ENCODE data around the gene OR1A2. TPM values are rescaled to one million over a fixed set of nuclear protein-coding genes. Genes with fewer than 3 reads are reported as not detected.

OR1A2 gene
- total and polyA plus RNA-seq, 2 of the 8 experiments (the other 6 are each of a cell fraction or from before 2014, with no cell fraction given) = not detected

GRCh38 chr17:3189961-3190360 is 7.4 kb upstream of the OR1A2 start:
- Histone ChIP-seq H3K79me1 (ENCODE audit: low read depth, low read length) (no peaks in the 10 kb centered on the region), H2AFZ (ENCODE audit: low read length) (no peak overlapping the region), H2AK5ac (ENCODE audit: low read depth, low read length) (no peak overlapping the region), H3K9me3 (ENCODE audit: insufficient read depth in 2 of 2, low read depth in 1 of 2, low read length in 1 of 2) (peaks cover 15 to 21% of the 10 kb centered on the region in 2 experiments), H2BK15ac (ENCODE audit: low read length) (no peak overlapping the region), H3K56ac (replicated peaks; ENCODE audit: insufficient read length, low read depth, low read length) (no peak overlapping the region), H3K14ac (ENCODE audit: insufficient read length) (no peak overlapping the region), H3K23me2 (ENCODE audit: low read depth, low read length) (no peaks in the 10 kb centered on the region), H2BK20ac (ENCODE audit: low read length) (no peak overlapping the region), H4K8ac (ENCODE audit: extremely low read depth, insufficient read depth, low read length) (no peak overlapping the region), H3K4me3 (ENCODE audit: extremely low read depth in 1 of 4, insufficient read depth in 2 of 4, low read depth in 3 of 4, low read length in 4 of 4) (no peak overlapping the region), H2BK5ac (ENCODE audit: low read depth, low read length) (no peak overlapping the region), H2BK12ac (ENCODE audit: low read depth, low read length) (no peak overlapping the region), H3K9ac (replicated peaks in 1 of 4; ENCODE audit: extremely low read depth in 1 of 4, low read depth in 3 of 4, low read length in 3 of 4) (no peak overlapping the region), H3K4me1 (replicated peaks in 1 of 4; ENCODE audit: control insufficient read depth in 3 of 4, insufficient read depth in 4 of 4, low read length in 3 of 4) (no peaks in the 10 kb centered on the region), H3K27me3 (replicated peaks in 1 of 4; ENCODE audit: control insufficient read depth in 3 of 4, extremely low read depth in 1 of 4, insufficient read depth in 3 of 4, low read length in 3 of 4) (no peaks in the 10 kb centered on the region), H3K23ac (ENCODE audit: insufficient read length) (no peak overlapping the region), H4K91ac (replicated peaks; ENCODE audit: insufficient read length, low read length) (no peak overlapping the region), H3K79me2 (ENCODE audit: control insufficient read depth in 1 of 2, insufficient read depth in 2 of 2, low read length in 2 of 2) (no peaks in the 10 kb centered on the region), H2BK120ac (replicated peaks; ENCODE audit: low read depth, low read length) (no peak overlapping the region), H4K5ac (ENCODE audit: insufficient read length, low read depth, low read length) (no peak overlapping the region), H4K20me1 (replicated peaks in 1 of 2; ENCODE audit: control insufficient read depth in 1 of 2, insufficient read depth in 2 of 2, low read length in 2 of 2) (no peaks in the 10 kb centered on the region), H3K18ac (ENCODE audit: extremely low read depth, low read length) (no peak overlapping the region), H3K4me2 (ENCODE audit: insufficient read depth in 1 of 2, low read depth in 2 of 2, low read length in 2 of 2) (no peak overlapping the region), H3K4ac (replicated peaks; ENCODE audit: insufficient read length, low read depth, low read length) (no peak overlapping the region), H3K36me3 (ENCODE audit: control insufficient read depth in 2 of 4, insufficient read depth in 4 of 4, low read length in 3 of 4) (no peaks in the 10 kb centered on the region), H3K27ac (ENCODE audit: low read depth, low read length) (no peak overlapping the region)
- ChIA-PET POLR2A (ENCODE audit: partially characterized antibody) (no interaction called here), CTCF (ENCODE audit: partially characterized antibody) (no interaction called here)
- TF ChIP-seq CBX5 (IDR thresholded peaks at IDR 0.05; ENCODE audit: low read depth, low read length) (no peak), TAF7 (optimal IDR thresholded peaks at IDR 0.05; ENCODE audit: borderline replicate concordance, low read depth, low read length) (no peak), FOSL1 (IDR thresholded peaks at IDR 0.05; ENCODE audit: insufficient read depth, low read depth, low read length) (no peak), TBP (IDR thresholded peaks at IDR 0.05; ENCODE audit: low read depth, low read length) (no peak), SP4 (IDR thresholded peaks at IDR 0.05; ENCODE audit: low read length) (no peak), ATF3 (IDR thresholded peaks at IDR 0.05; ENCODE audit: insufficient read depth, low read depth, low read length) (no peak), CTBP2 (IDR thresholded peaks at IDR 0.05; ENCODE audit: borderline replicate concordance, insufficient read depth, insufficient read length, low read length) (no peak), CREB1 (IDR thresholded peaks at IDR 0.05) (no peak), POLR2AphosphoS5 (IDR thresholded peaks at IDR 0.05; ENCODE audit: low read depth, low read length) (no peak), RNF2 (IDR thresholded peaks at IDR 0.05; ENCODE audit: borderline replicate concordance, low read depth, low read length, missing control alignments, poor library complexity, severe bottlenecking) (no peak)
- WGBS, 2 experiments (ENCODE audit: extremely low coverage in 1 of 2, insufficient coverage in 1 of 2, insufficient read length in 1 of 2, insufficient replicate concordance in 2 of 2, low coverage in 1 of 2, low lambda C conversion rate in 2 of 2, missing lambda C conversion rate in 1 of 2) = 68% methylated on average over 4 of the region's 4 CpGs; no CpG with 5 or more reads in 1 of the 2 experiments
- DNase-seq (ENCODE audit: low read depth in 1 of 2, low spot score in 2 of 2) = no peak
- FAIRE-seq = no peak

Data from H1 (cell line).